ENCODE results near the gene PPDPF. TPM values are rescaled to one million over a fixed set of nuclear protein-coding genes. Genes with fewer than 3 reads are reported as not detected.

Gene PPDPF
- polyA plus RNA-seq, 3 donors: 13.4 to 39.9 (median 26.1) TPM

DNA sequence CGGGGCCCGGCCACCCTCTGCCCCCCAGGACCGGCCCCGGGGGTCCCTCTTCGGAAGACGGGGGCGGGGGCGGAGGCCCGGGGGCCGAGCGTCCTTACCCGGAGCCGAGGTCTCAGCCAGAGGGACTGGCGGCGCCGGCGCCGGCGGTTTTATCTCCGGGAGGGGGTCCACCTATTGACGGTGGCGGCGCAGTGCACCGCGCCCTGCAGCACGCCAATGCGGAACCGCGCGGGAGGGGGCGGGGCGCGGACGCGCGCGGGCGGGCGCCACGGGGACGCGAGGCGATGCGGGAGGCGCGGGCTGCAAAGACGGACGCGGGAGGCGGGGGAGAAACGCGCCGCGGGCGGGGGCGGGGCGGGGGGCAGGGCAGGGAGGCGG lies 21.6 kb upstream of the PPDPF start, which contains the start of gene EEF1A2:
EEF1A2 (minus strand) TSS at position 124 of the 378 bp plus-strand sequence. CDS start 1,320 bp downstream, outside the sequence.
- peaks cover 39 to 69% (median 47%) of the 10 kb centered on the region in 3 donors for H3K27me3 Mint-ChIP-seq (ENCODE audit: low read depth in 3 of 3)
- H3K4me3 Mint-ChIP-seq: peak within 1 kb of the TSS; percentile 27 to 67
- H3K36me3 Mint-ChIP-seq: no peaks in the 10 kb centered on the region
- H3K4me1 Mint-ChIP-seq: peaks cover 5% of the 10 kb centered on the region
- under 1% methylated on average over 46 of the region's 58 CpGs for WGBS (ENCODE audit: insufficient coverage)
- Histone ChIP-seq H3K9me3 (replicated peaks in 1 of 2; ENCODE audit: control insufficient read depth in 1 of 2, insufficient read depth in 1 of 2, low read length in 2 of 2) (peaks cover 0 to 5% of the 10 kb centered on the region in 2 donors), H3K4me2 (replicated peaks; ENCODE audit: extremely low read depth, low read length, poor library complexity, severe bottlenecking) (peak within 1 kb of the TSS; percentile 58), H3K4me3 (replicated peaks in 1 of 3; ENCODE audit: low read depth in 2 of 3, low read length in 3 of 3) (no peak within 1 kb of the TSS), H3K27me3 (ENCODE audit: control insufficient read depth in 2 of 2, insufficient read depth in 2 of 2, low read length in 2 of 2) (peaks cover 9 to 39% of the 10 kb centered on the region in 2 donors), H4K20me1 (ENCODE audit: insufficient read depth, low read length) (no peaks in the 10 kb centered on the region), H2AFZ (ENCODE audit: insufficient read depth, low read depth, low read length, poor library complexity, severe bottlenecking) (no peak within 1 kb of the TSS), H3K4me1 (ENCODE audit: control insufficient read depth in 1 of 2, insufficient read depth in 2 of 2, low read length in 2 of 2) (peaks cover 8 to 20% of the 10 kb centered on the region in 2 donors), H3K27ac (ENCODE audit: low read depth in 1 of 2, low read length in 2 of 2) (no peak within 1 kb of the TSS), H3K79me2 (ENCODE audit: insufficient read depth, low read length) (no peaks in the 10 kb centered on the region), H3K9ac (ENCODE audit: insufficient read depth, low read length, poor library complexity, severe bottlenecking) (no peak within 1 kb of the TSS), H3K36me3 (replicated peaks in 1 of 2; ENCODE audit: control insufficient read depth in 1 of 2, insufficient read depth in 2 of 2, low read length in 2 of 2) (no peaks in the 10 kb centered on the region)
- TF ChIP-seq CTCF (IDR thresholded peaks at IDR 0.05): peak; percentile 28
- DNase-seq: peak; percentile 24 to 56 (median 30)
- intact Hi-C loops (cut with micrococcal nuclease): no loop called here
- H3K9me3 Mint-ChIP-seq: peaks cover 0 to 5% (median 0%) of the 10 kb centered on the region in 7 donors
- H3K27ac Mint-ChIP-seq: no peak within 1 kb of the TSS

- Mint-ChIP-seq H3K4me3 (peak overlapping the region in 1 of 2 donors; percentile 26), H3K27me3 (ENCODE audit: low read depth in 3 of 3) (peaks cover 41 to 72% (median 47%) of the 10 kb centered on the region in 3 donors), H3K27ac (no peak overlapping the region), H3K4me1 (peaks cover 5% of the 10 kb centered on the region), H3K36me3 (no peaks in the 10 kb centered on the region), H3K9me3 (peaks cover under 1 to 8% (median 4%) of the 10 kb centered on the region in 7 donors)
- Histone ChIP-seq H3K9me3 (replicated peaks in 1 of 2; ENCODE audit: control insufficient read depth in 1 of 2, insufficient read depth in 1 of 2, low read length in 2 of 2) (peaks cover 3 to 7% of the 10 kb centered on the region in 2 donors), H3K9ac (ENCODE audit: insufficient read depth, low read length, poor library complexity, severe bottlenecking) (no peak overlapping the region), H2AFZ (ENCODE audit: insufficient read depth, low read depth, low read length, poor library complexity, severe bottlenecking) (no peak overlapping the region), H3K4me2 (replicated peaks; ENCODE audit: extremely low read depth, low read length, poor library complexity, severe bottlenecking) (peak overlapping the region; percentile 58), H3K27me3 (ENCODE audit: control insufficient read depth in 2 of 2, insufficient read depth in 2 of 2, low read length in 2 of 2) (peaks cover 9 to 39% of the 10 kb centered on the region in 2 donors), H4K20me1 (ENCODE audit: insufficient read depth, low read length) (no peaks in the 10 kb centered on the region), H3K4me1 (ENCODE audit: control insufficient read depth in 1 of 2, insufficient read depth in 2 of 2, low read length in 2 of 2) (peaks cover 8 to 20% of the 10 kb centered on the region in 2 donors), H3K79me2 (ENCODE audit: insufficient read depth, low read length) (no peaks in the 10 kb centered on the region), H3K4me3 (replicated peaks in 1 of 3; ENCODE audit: low read depth in 2 of 3, low read length in 3 of 3) (no peak overlapping the region), H3K27ac (ENCODE audit: low read depth in 1 of 2, low read length in 2 of 2) (no peak overlapping the region), H3K36me3 (replicated peaks in 1 of 2; ENCODE audit: control insufficient read depth in 1 of 2, insufficient read depth in 2 of 2, low read length in 2 of 2) (no peaks in the 10 kb centered on the region)
- 16% methylated on average over 44 of the region's 48 CpGs for WGBS (ENCODE audit: insufficient coverage)
- intact Hi-C loops (cut with micrococcal nuclease): no loop called here
- DNase-seq: no peak
- no peak for TF ChIP-seq CTCF (IDR thresholded peaks at IDR 0.05)
Measured at GRCh38 chr20:63499338-63499969, 21.1 kb upstream of the PPDPF start.
